Measurements from ENCODE around the gene SELENON.

The SELENON gene

GRCh38 chr1:25867210-25867991 is 67.4 kb downstream of the SELENON start:
- no peak for DNase-seq
